Progenitor cell of endocrine pancreas (in vitro differentiated cells): ENCODE results near the gene A4GALT. TPM values are rescaled to one million over a fixed set of nuclear protein-coding genes. Genes with fewer than 3 reads are reported as not detected.
A peak's percentile ranks its signal among the peaks of the same experiment; 100 is the strongest.

Experiments
- DNase-seq: peaks from one replicate; pipeline ENCODE4 v3.0.0; 2021; ENCODE audit warnings: low spot score; ENCODE audit not compliant: unreplicated experiment
- H3K27ac Mint-ChIP-seq: 2 replicates; pipeline ENCODE4 v1.8.0; 2021; ENCODE audit warnings: mild to moderate bottlenecking, moderate library complexity, mixed read lengths
- H3K27me3 Mint-ChIP-seq: 2 replicates; pipeline ENCODE4 v1.8.0; 2021; ENCODE audit warnings: mixed read lengths
- H3K36me3 Mint-ChIP-seq: 2 replicates; pipeline ENCODE4 v1.8.0; 2022; ENCODE audit warnings: mixed read lengths; ENCODE audit not compliant: insufficient read depth
- H3K4me1 Mint-ChIP-seq: 2 replicates; pipeline ENCODE4 v1.8.0; 2021; ENCODE audit warnings: low read depth, mixed read lengths
- H3K4me3 Mint-ChIP-seq: 2 replicates; pipeline ENCODE4 v1.8.0; 2021; ENCODE audit warnings: low read depth, mild to moderate bottlenecking, moderate library complexity, mixed read lengths
- H3K9me3 Mint-ChIP-seq: 2 replicates; pipeline ENCODE4 v1.8.0; 2021; ENCODE audit warnings: low read depth, mixed read lengths
- CTCF ChIP-seq: fragments of 200-600 bp; sonication (generic); IDR thresholded peaks from one replicate; pipeline ENCODE4 v1.5.0; 2021; ENCODE audit warnings: antibody characterized with exemption, mild to moderate bottlenecking; ENCODE audit not compliant: unreplicated experiment
- long read RNA-seq: library from polyadenylated mRNA; unstranded; transcript quantifications from one replicate; pipeline ENCODE4 v2.0.0, GENCODE V29; 2020
- total RNA-seq: library from RNA; stranded (reverse); gene quantifications from 2 replicates; pipeline ENCODE4 v1.2.1, GENCODE V29; 2021

Gene A4GALT
- total RNA-seq: 0.47 and 1.1 TPM in 2 replicates
- long read RNA-seq: 0 reads

GRCh38 chr22:42720263-42721044, at the start of gene A4GALT:
Gene A4GALT, minus strand, starts transcription at chr22:42720870. Its CDS starts 26,919 bp downstream, at chr22:42693951.
- H3K4me3 Mint-ChIP-seq: peak within 1 kb of the TSS; percentile 68
- DNase-seq: no peak
- H3K9me3 Mint-ChIP-seq: no peaks in the 10 kb centered on the region
- H3K4me1 Mint-ChIP-seq: peaks cover 18% of the 10 kb centered on the region
- no peaks in the 10 kb centered on the region for H3K36me3 Mint-ChIP-seq
- peaks cover 67% of the 10 kb centered on the region for H3K27me3 Mint-ChIP-seq
- peak within 1 kb of the TSS; percentile 59 for H3K27ac Mint-ChIP-seq
- no peak for TF ChIP-seq CTCF

- no peak overlapping the region for H3K27ac Mint-ChIP-seq
- no peaks in the 10 kb centered on the region for H3K36me3 Mint-ChIP-seq
- no peak for DNase-seq
- peaks cover 4% of the 10 kb centered on the region for H3K4me1 Mint-ChIP-seq
- peaks cover 15% of the 10 kb centered on the region for H3K27me3 Mint-ChIP-seq
- TF ChIP-seq CTCF: no peak
- H3K4me3 Mint-ChIP-seq: no peak overlapping the region
- H3K9me3 Mint-ChIP-seq: no peaks in the 10 kb centered on the region
Measured at GRCh38 chr22:42770448-42770726, 49.7 kb upstream of the A4GALT start.

- Mint-ChIP-seq H3K27ac (peak overlapping the region; percentile 78), H3K4me1 (peaks cover 4% of the 10 kb centered on the region), H3K27me3 (peaks cover 15% of the 10 kb centered on the region), H3K36me3 (no peaks in the 10 kb centered on the region), H3K9me3 (no peaks in the 10 kb centered on the region), H3K4me3 (peak overlapping the region; percentile 41)
- no peak for DNase-seq
- TF ChIP-seq CTCF: no peak
Measured at GRCh38 chr22:42769574-42770447, 49.1 kb upstream of the A4GALT start.

GRCh38 chr22:42769238-42769573, 48.5 kb upstream of the A4GALT start:
- no peak overlapping the region for H3K4me3 Mint-ChIP-seq
- peaks cover 4% of the 10 kb centered on the region for H3K4me1 Mint-ChIP-seq
- DNase-seq: no peak
- no peaks in the 10 kb centered on the region for H3K9me3 Mint-ChIP-seq
- TF ChIP-seq CTCF: no peak
- peaks cover 18% of the 10 kb centered on the region for H3K27me3 Mint-ChIP-seq
- no peaks in the 10 kb centered on the region for H3K36me3 Mint-ChIP-seq
- H3K27ac Mint-ChIP-seq: no peak overlapping the region

GRCh38 chr22:42768385-42769035, 47.8 kb upstream of the A4GALT start:
- H3K4me1 Mint-ChIP-seq: peaks cover 4% of the 10 kb centered on the region
- H3K9me3 Mint-ChIP-seq: no peaks in the 10 kb centered on the region
- DNase-seq: no peak
- no peak for TF ChIP-seq CTCF
- no peak overlapping the region for H3K27ac Mint-ChIP-seq
- peaks cover 18% of the 10 kb centered on the region for H3K27me3 Mint-ChIP-seq
- no peak overlapping the region for H3K4me3 Mint-ChIP-seq
- H3K36me3 Mint-ChIP-seq: no peaks in the 10 kb centered on the region
